Stomach (tissue), 4 donors: ENCODE data around the gene DNAJB1.

Experiments
- CTCF ChIP-seq, 7 experiments: fragments of 450-650 bp in 4 of 7; fragments of 200-600 bp in 3 of 7; sonication (generic) in 3 of 7; IDR thresholded peaks; one replicate each; pipeline ENCODE4 v1.5.1; 2016 to 2019; ENCODE audit warnings: antibody characterized with exemption in 7 of 7, control low read depth in 2 of 7, mild to moderate bottlenecking in 1 of 7
- POLR2A ChIP-seq, 4 donors: fragments of 450-650 bp; IDR thresholded peaks; one replicate each; pipeline ENCODE4 v1.6.1; 2016; ENCODE audit warnings: antibody characterized with exemption in 4 of 4, control low read depth in 2 of 4, mild to moderate bottlenecking in 1 of 4, moderate library complexity in 1 of 4
- POLR2AphosphoS5 ChIP-seq, 3 donors: sonication (generic); formaldehyde crosslinking; IDR thresholded peaks; one replicate each; pipeline ENCODE4 v1.6.1; 2016; ENCODE audit warnings: antibody characterized with exemption in 3 of 3

GRCh38 chr19:14494910-14495671 is 23.1 kb downstream of the DNAJB1 start:
- TF ChIP-seq CTCF (IDR thresholded peaks at IDR 0.05) (no peak), POLR2A (IDR thresholded peaks at IDR 0.05) (no peak), POLR2AphosphoS5 (IDR thresholded peaks at IDR 0.05) (no peak)
